AG09309 (cell line): ENCODE measurements around the gene SPON1.
A peak's percentile ranks its signal among the peaks of the same experiment; 100 is the strongest.
"Not testable (repeated sequence)": the region's sequence is repeated elsewhere in the genome, so short reads cannot be mapped to it uniquely, and the experiment has no call there.

Source experiments
- DNase-seq: peaks from one replicate; pipeline ENCODE4 v3.0.0-alpha.2; 2010; ENCODE audit warnings: low read depth
- H3K4me3 ChIP-seq: 2 replicates; pipeline ENCODE4 v1.5.1; 2011; ENCODE audit warnings: mild to moderate bottlenecking, low read depth, low read length, moderate library complexity; ENCODE audit not compliant: control insufficient read depth
- CTCF ChIP-seq: IDR thresholded peaks from 2 replicates; pipeline ENCODE4 v1.5.1; 2011; ENCODE audit warnings: mild to moderate bottlenecking, low read depth, low read length, inconsistent platforms; ENCODE audit not compliant: insufficient read depth, control insufficient read depth; ENCODE audit errors: missing control alignments

Gene SPON1

GRCh38 chr11:14137284-14137683, 174.8 kb downstream of the SPON1 start:
- DNase-seq = no peak
- TF ChIP-seq CTCF = no peak
- no peak overlapping the region for H3K4me3 ChIP-seq

GRCh38 chr11:14140991-14141390, 178.5 kb downstream of the SPON1 start:
- H3K4me3 ChIP-seq = no peak overlapping the region
- no peak for TF ChIP-seq CTCF
- DNase-seq = no peak

GRCh38 chr11:14141676-14142075, 179.2 kb downstream of the SPON1 start:
- no peak for DNase-seq
- no peak overlapping the region for H3K4me3 ChIP-seq
- TF ChIP-seq CTCF = no peak

GRCh38 chr11:14144934-14145333, 182.4 kb downstream of the SPON1 start:
- no peak overlapping the region for H3K4me3 ChIP-seq
- no peak for DNase-seq
- TF ChIP-seq CTCF = no peak

- no peak overlapping the region for H3K4me3 ChIP-seq
- peak; percentile 55 for TF ChIP-seq CTCF
- DNase-seq = peak; percentile 3
These were observed 186.2 kb downstream of the SPON1 start for GRCh38 chr11:14148653-14149273.

GRCh38 chr11:14149683-14150082, 187.2 kb downstream of the SPON1 start:
- DNase-seq = no peak
- no peak overlapping the region for H3K4me3 ChIP-seq
- TF ChIP-seq CTCF = no peak

- DNase-seq = no peak
These were observed 188.4 kb downstream of the SPON1 start for GRCh38 chr11:14150878-14151277.

GRCh38 chr11:14154103-14154502, 191.6 kb downstream of the SPON1 start:
- H3K4me3 ChIP-seq, DNase-seq: not testable (repeated sequence)

More at GRCh38 chr11:14150878-14151277, 188.4 kb downstream of the SPON1 start:
- no peak for TF ChIP-seq CTCF
- no peak overlapping the region for H3K4me3 ChIP-seq
